ENCODE data around the gene SKOR2. TPM values are rescaled to one million over a fixed set of nuclear protein-coding genes. Genes with fewer than 3 reads are reported as not detected.

SKOR2 gene
- total RNA-seq, 2 experiments from 2014 or later, result not detected

DNA sequence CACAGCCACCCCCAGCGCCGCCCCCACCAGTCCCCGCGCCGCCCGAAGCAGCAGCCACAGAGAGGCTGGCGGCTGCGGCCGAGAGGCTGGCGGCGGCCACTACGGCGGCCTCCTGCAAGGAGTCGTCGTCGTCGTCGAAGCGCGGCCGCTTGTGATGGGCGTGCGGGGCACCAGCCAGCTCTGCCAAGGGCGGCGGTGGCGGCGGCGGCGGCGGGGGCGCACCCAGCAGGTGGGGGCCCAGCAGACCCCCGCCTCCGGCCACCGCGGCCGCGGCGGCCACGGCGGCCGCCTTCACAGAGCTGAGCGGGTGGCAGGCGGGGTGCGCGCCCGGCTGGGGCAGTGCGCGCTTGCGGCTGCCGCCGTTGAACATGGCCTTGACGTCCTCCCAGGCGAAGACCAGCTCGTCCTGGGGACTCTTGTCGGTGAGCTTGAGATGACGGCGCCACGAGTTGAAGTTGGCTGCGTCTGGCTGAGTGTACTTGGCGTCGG is 3.3 kb downstream of the SKOR2 start:
- Histone ChIP-seq H3K36me3 (ENCODE audit: insufficient read depth, low read length) (no peaks in the 10 kb centered on the region), H3K9me3 (ENCODE audit: control insufficient read depth in 1 of 2, insufficient read depth in 1 of 2, low read length in 2 of 2) (peaks cover 1 to 18% of the 10 kb centered on the region in 2 experiments), H3K4me3 (ENCODE audit: low read length) (no peak overlapping the region), H3K27me3 (ENCODE audit: control insufficient read depth in 1 of 2, insufficient read depth in 2 of 2, low read length in 2 of 2) (peaks cover 53 to 80% of the 10 kb centered on the region in 2 experiments), H3K27ac (ENCODE audit: low read depth in 1 of 2, low read length in 2 of 2) (no peak overlapping the region), H3K4me1 (ENCODE audit: insufficient read depth, low read length) (no peaks in the 10 kb centered on the region)
- intact Hi-C loops (cut with DNase I, micrococcal nuclease), result no loop called here
- Mint-ChIP-seq H3K9me3 (no peaks in the 10 kb centered on the region), H3K4me1 (ENCODE audit: low read depth) (peaks cover 12% of the 10 kb centered on the region), H3K36me3 (ENCODE audit: low read depth) (no peaks in the 10 kb centered on the region), H3K27me3 (peaks cover 80% of the 10 kb centered on the region), H3K4me3 (no peak overlapping the region), H3K27ac (no peak overlapping the region)
- DNase-seq (no peak), ATAC-seq (ENCODE audit: poor library complexity) (no peak)
- ChIA-PET POLR2A (no interaction called here), CTCF (no interaction called here)
- TF ChIP-seq CTCF (IDR thresholded peaks at IDR 0.05), result no peak

DNA sequence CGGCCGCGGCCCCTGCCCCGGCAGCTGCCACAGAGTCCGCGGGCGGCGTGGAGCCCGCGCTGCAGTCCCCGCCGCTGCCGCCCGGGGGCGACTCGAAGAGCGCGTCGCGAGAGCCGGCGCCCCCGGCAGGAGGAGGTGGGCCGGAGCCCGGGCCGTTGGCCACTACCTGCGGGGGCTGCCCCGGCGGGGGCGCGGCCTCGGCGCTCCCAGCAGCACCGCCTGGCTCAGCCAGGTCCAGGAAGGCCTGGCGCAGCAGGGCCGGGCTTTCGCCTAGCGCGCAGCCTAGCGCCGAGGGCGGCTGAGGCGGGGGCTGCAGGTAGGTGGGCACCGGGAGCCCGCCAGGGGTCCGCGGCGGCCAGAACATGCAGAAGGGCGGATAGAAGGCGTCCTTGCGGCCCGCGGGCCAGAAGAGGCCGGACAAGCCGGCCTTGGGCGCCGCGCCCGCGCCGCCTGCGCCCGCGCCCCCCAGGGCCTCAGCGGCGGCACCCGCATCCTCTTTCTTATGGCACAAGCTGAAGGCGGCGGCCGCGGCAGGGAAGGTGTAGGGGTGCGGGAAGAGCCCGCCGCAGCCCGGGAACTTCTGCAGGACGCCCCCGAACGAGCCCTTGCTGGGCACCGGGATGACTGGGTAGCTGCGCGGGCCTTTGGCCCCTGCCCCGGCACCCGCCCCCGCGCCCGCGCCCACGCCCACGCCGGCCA is 3.9 kb downstream of the SKOR2 start:
- H3K27me3 ChIP-seq (ENCODE audit: control insufficient read depth in 1 of 2, insufficient read depth in 2 of 2, low read length in 2 of 2), result peaks cover 51 to 77% of the 10 kb centered on the region in 2 experiments
- CTCF ChIA-PET, result no interaction called here

GRCh38 chr18:47247036-47247415 is 4.4 kb downstream of the SKOR2 start:
- Histone ChIP-seq H3K27me3 (ENCODE audit: control insufficient read depth in 1 of 2, insufficient read depth in 2 of 2, low read length in 2 of 2) (peaks cover 45 to 72% of the 10 kb centered on the region in 2 experiments), H3K36me3 (ENCODE audit: insufficient read depth, low read length) (no peaks in the 10 kb centered on the region), H3K4me1 (ENCODE audit: insufficient read depth, low read length) (no peaks in the 10 kb centered on the region), H3K9me3 (ENCODE audit: control insufficient read depth in 1 of 2, insufficient read depth in 1 of 2, low read length in 2 of 2) (peaks cover 0 to 18% of the 10 kb centered on the region in 2 experiments), H3K4me3 (ENCODE audit: low read length) (no peak overlapping the region), H3K27ac (ENCODE audit: low read depth in 1 of 2, low read length in 2 of 2) (no peak overlapping the region)
- H3K27ac Mint-ChIP-seq, result no peak overlapping the region
- H3K4me3 Mint-ChIP-seq, result no peak overlapping the region
- ChIA-PET POLR2A (no interaction called here), CTCF (no interaction called here)
- intact Hi-C loops (cut with DNase I, micrococcal nuclease), result no loop called here
- H3K27me3 Mint-ChIP-seq, result peaks cover 78% of the 10 kb centered on the region
- H3K4me1 Mint-ChIP-seq (ENCODE audit: low read depth), result peaks cover 12% of the 10 kb centered on the region
- DNase-seq (no peak), ATAC-seq (ENCODE audit: poor library complexity) (no peak)
- H3K36me3 Mint-ChIP-seq (ENCODE audit: low read depth), result no peaks in the 10 kb centered on the region
- H3K9me3 Mint-ChIP-seq, result no peaks in the 10 kb centered on the region
- TF ChIP-seq CTCF (IDR thresholded peaks at IDR 0.05), result no peak

More for the DNA sequence above, 3.9 kb downstream of the SKOR2 start:
- H3K36me3 ChIP-seq (ENCODE audit: insufficient read depth, low read length), result no peaks in the 10 kb centered on the region
- no peaks in the 10 kb centered on the region for H3K36me3 Mint-ChIP-seq (ENCODE audit: low read depth)
- ATAC-seq (ENCODE audit: poor library complexity) (no peak), DNase-seq (no peak)
- peaks cover 0 to 18% of the 10 kb centered on the region in 2 experiments for H3K9me3 ChIP-seq (ENCODE audit: control insufficient read depth in 1 of 2, insufficient read depth in 1 of 2, low read length in 2 of 2)
- H3K4me3 ChIP-seq (ENCODE audit: low read length), result no peak overlapping the region
- H3K4me1 ChIP-seq (ENCODE audit: insufficient read depth, low read length), result no peaks in the 10 kb centered on the region
- no peak overlapping the region for H3K4me3 Mint-ChIP-seq
- TF ChIP-seq CTCF (IDR thresholded peaks at IDR 0.05), result no peak
- no peaks in the 10 kb centered on the region for H3K9me3 Mint-ChIP-seq
- no peak overlapping the region for H3K27ac Mint-ChIP-seq
- peaks cover 12% of the 10 kb centered on the region for H3K4me1 Mint-ChIP-seq (ENCODE audit: low read depth)
- intact Hi-C loops (cut with DNase I, micrococcal nuclease), result no loop called here
- peaks cover 80% of the 10 kb centered on the region for H3K27me3 Mint-ChIP-seq
- no peak overlapping the region for H3K27ac ChIP-seq (ENCODE audit: low read depth in 1 of 2, low read length in 2 of 2)
- POLR2A ChIA-PET, result no interaction called here

All from CD4-positive, alpha-beta T cell (primary cell).